Mesodermal cell (in vitro differentiated cells): ENCODE measurements around the gene MKI67.

Source experiments
- H3K27ac ChIP-seq: 2 replicates; pipeline ENCODE4 v1.7.0; 2013; ENCODE audit warnings: mild to moderate bottlenecking, low read depth, low read length, moderate library complexity; ENCODE audit not compliant: severe bottlenecking
- H3K36me3 ChIP-seq: 2 replicates; pipeline ENCODE4 v1.7.1; 2013; ENCODE audit warnings: mild to moderate bottlenecking, low read length, moderate library complexity; ENCODE audit not compliant: control insufficient read depth, insufficient read depth
- H3K4me1 ChIP-seq: one replicate; pipeline ENCODE4 v1.7.1; 2013; ENCODE audit warnings: mild to moderate bottlenecking, low read length; ENCODE audit not compliant: insufficient read depth, control insufficient read depth, poor library complexity, severe bottlenecking
- H3K4me3 ChIP-seq: 2 replicates; pipeline ENCODE4 v1.7.0; 2013; ENCODE audit warnings: low read length, control low read depth, mild to moderate bottlenecking; ENCODE audit not compliant: insufficient read depth, poor library complexity, severe bottlenecking; ENCODE audit errors: extremely low read depth
- H3K9me3 ChIP-seq: 2 replicates; pipeline ENCODE4 v1.7.1; 2013; ENCODE audit warnings: mild to moderate bottlenecking, low read length, moderate library complexity; ENCODE audit not compliant: control insufficient read depth
- WGBS, 2 experiments: methylation state at CpG; one replicate each; pipeline ENCODE4 v1.1.5; 2013; ENCODE audit warnings: missing lambda C conversion rate in 2 of 2; ENCODE audit not compliant: insufficient coverage in 2 of 2; 5-methylcytosine and 5-hydroxymethylcytosine counted together

The MKI67 gene

GRCh38 chr10:128122931-128123330 is 3.3 kb downstream of the MKI67 start:
- Histone ChIP-seq H3K4me3 (no peak overlapping the region), H3K27ac (no peak overlapping the region), H3K4me1 (no peaks in the 10 kb centered on the region), H3K36me3 (peaks cover 42% of the 10 kb centered on the region), H3K9me3 (no peaks in the 10 kb centered on the region)
- WGBS, 2 experiments: no CpG with 5 or more reads among the region's 2 CpGs

- peaks cover 51% of the 10 kb centered on the region for H3K36me3 ChIP-seq
- WGBS, 2 experiments: 98 to 99% methylated on average over 5 of the region's 5 CpGs
- no peak overlapping the region for H3K27ac ChIP-seq
- H3K4me1 ChIP-seq: no peaks in the 10 kb centered on the region
- H3K9me3 ChIP-seq: no peaks in the 10 kb centered on the region
- no peak overlapping the region for H3K4me3 ChIP-seq
Measured at GRCh38 chr10:128121750-128122412, 4.3 kb downstream of the MKI67 start.

GRCh38 chr10:128116851-128117615 is 9.2 kb downstream of the MKI67 start:
- H3K4me3 ChIP-seq: no peak overlapping the region
- peaks cover 91% of the 10 kb centered on the region for H3K36me3 ChIP-seq
- no peak overlapping the region for H3K27ac ChIP-seq
- H3K9me3 ChIP-seq: no peaks in the 10 kb centered on the region
- no peaks in the 10 kb centered on the region for H3K4me1 ChIP-seq
- 89 to 96% methylated on average over 3 to 4 of the region's 13 CpGs for WGBS, 2 experiments

- H3K4me1 ChIP-seq: no peaks in the 10 kb centered on the region
- WGBS, 2 experiments: 100% methylated on average over 1 to 4 of the region's 4 CpGs
- peaks cover 95% of the 10 kb centered on the region for H3K36me3 ChIP-seq
- no peaks in the 10 kb centered on the region for H3K9me3 ChIP-seq
- H3K27ac ChIP-seq: no peak overlapping the region
- H3K4me3 ChIP-seq: no peak overlapping the region
Measured at GRCh38 chr10:128116187-128116586, 10.0 kb downstream of the MKI67 start.

GRCh38 chr10:128115356-128115755 is 10.9 kb downstream of the MKI67 start:
- peaks cover 97% of the 10 kb centered on the region for H3K36me3 ChIP-seq
- WGBS, 2 experiments: 93 to 96% methylated on average over 6 to 7 of the region's 8 CpGs
- no peaks in the 10 kb centered on the region for H3K4me1 ChIP-seq
- H3K4me3 ChIP-seq: no peak overlapping the region
- H3K27ac ChIP-seq: no peak overlapping the region
- H3K9me3 ChIP-seq: no peaks in the 10 kb centered on the region

DNA sequence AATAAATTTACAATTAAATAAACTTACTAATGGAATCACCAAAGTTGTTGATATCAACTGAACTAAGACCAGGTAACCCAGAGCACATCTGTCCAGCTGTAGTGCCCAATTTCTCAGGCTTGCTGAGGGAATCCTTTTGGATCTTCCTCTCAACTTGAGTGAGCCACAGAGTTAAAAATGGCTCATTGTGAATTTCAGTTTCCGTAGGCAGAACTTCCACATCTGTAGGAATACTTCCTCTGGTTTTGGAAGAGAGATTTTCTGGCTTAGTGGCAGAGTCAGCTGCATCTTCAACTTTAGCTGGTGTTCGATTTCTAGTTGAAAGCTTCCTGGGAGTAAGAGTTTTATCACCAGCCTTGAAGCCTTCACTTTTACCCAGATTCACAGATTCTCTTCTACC is 11.3 kb downstream of the MKI67 start:
- Histone ChIP-seq H3K36me3 (peaks cover 97% of the 10 kb centered on the region), H3K4me1 (no peaks in the 10 kb centered on the region), H3K4me3 (no peak overlapping the region), H3K27ac (no peak overlapping the region), H3K9me3 (no peaks in the 10 kb centered on the region)
- 100% methylated on average over 1 of the region's 2 CpGs; no CpG with 5 or more reads in 1 of the 2 experiments for WGBS, 2 experiments

GRCh38 chr10:128113026-128113425 is 13.2 kb downstream of the MKI67 start:
- peaks cover 99% of the 10 kb centered on the region for H3K36me3 ChIP-seq
- H3K27ac ChIP-seq: no peak overlapping the region
- WGBS, 2 experiments: 94 to 97% methylated on average over 7 to 12 of the region's 13 CpGs
- H3K4me3 ChIP-seq: no peak overlapping the region
- H3K9me3 ChIP-seq: no peaks in the 10 kb centered on the region
- no peaks in the 10 kb centered on the region for H3K4me1 ChIP-seq

- peaks cover 100% of the 10 kb centered on the region for H3K36me3 ChIP-seq
- H3K9me3 ChIP-seq: no peaks in the 10 kb centered on the region
- no peak overlapping the region for H3K27ac ChIP-seq
- no peaks in the 10 kb centered on the region for H3K4me1 ChIP-seq
- 90 to 91% methylated on average over 3 to 4 of the region's 6 CpGs for WGBS, 2 experiments
- no peak overlapping the region for H3K4me3 ChIP-seq
Measured at GRCh38 chr10:128111696-128112095, 14.5 kb downstream of the MKI67 start.

GRCh38 chr10:128110339-128110738 is 15.9 kb downstream of the MKI67 start:
- H3K27ac ChIP-seq: no peak overlapping the region
- 100% methylated on average over 1 of the region's 3 CpGs; no CpG with 5 or more reads in 1 of the 2 experiments for WGBS, 2 experiments

GRCh38 chr10:128109707-128110106 is 16.5 kb downstream of the MKI67 start:
- no peak overlapping the region for H3K27ac ChIP-seq
- H3K4me1 ChIP-seq: no peaks in the 10 kb centered on the region
- 100% methylated on average over 2 of the region's 4 CpGs; no CpG with 5 or more reads in 1 of the 2 experiments for WGBS, 2 experiments
- no peaks in the 10 kb centered on the region for H3K9me3 ChIP-seq
- H3K36me3 ChIP-seq: peaks cover 100% of the 10 kb centered on the region
- no peak overlapping the region for H3K4me3 ChIP-seq

More at GRCh38 chr10:128110339-128110738, 15.9 kb downstream of the MKI67 start:
- Histone ChIP-seq H3K4me3 (no peak overlapping the region), H3K9me3 (no peaks in the 10 kb centered on the region), H3K4me1 (no peaks in the 10 kb centered on the region), H3K36me3 (peaks cover 100% of the 10 kb centered on the region)

DNA sequence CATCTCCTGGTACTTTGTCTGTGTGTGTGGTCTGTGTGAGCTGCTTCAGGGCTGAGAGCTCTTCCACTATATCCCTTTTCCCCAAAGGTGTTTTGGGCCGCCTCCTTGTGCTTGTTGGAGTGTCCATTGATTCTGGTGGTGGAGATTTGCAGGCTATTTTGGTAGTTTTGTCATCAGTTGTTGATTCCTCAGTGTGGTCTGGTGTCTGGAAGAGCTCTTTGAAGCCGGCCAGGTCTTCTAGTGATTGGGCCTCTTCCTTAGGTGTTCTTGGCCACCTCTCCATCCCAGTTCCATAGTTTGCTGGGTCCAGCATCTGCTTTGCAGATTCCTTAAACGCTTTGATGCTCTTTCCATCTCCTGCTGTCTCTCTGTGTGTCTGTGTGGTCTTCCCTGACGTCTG is 20.8 kb downstream of the MKI67 start:
- Histone ChIP-seq H3K27ac (no peak overlapping the region), H3K36me3 (peaks cover 99% of the 10 kb centered on the region), H3K9me3 (no peaks in the 10 kb centered on the region), H3K4me3 (no peak overlapping the region), H3K4me1 (no peaks in the 10 kb centered on the region)
- 85 to 100% methylated on average over 2 of the region's 4 CpGs for WGBS, 2 experiments
